Activated naive CD4-positive, alpha-beta T cell treated with anti-CD3 and anti-CD28 coated beads, Interleukin-2, amount 10 ng/mL, durations not matched to agents 5 hours and 36 hours (primary cell): ENCODE results near the gene ZNF385C. TPM values are rescaled to one million over a fixed set of nuclear protein-coding genes. Genes with fewer than 3 reads are reported as not detected.

ENCODE experiments used
- total RNA-seq, 2 experiments: library from RNA; stranded (reverse); gene quantifications; one replicate each; pipeline ENCODE4 v1.2.3, GENCODE V29; 2021

ZNF385C gene, protein sequence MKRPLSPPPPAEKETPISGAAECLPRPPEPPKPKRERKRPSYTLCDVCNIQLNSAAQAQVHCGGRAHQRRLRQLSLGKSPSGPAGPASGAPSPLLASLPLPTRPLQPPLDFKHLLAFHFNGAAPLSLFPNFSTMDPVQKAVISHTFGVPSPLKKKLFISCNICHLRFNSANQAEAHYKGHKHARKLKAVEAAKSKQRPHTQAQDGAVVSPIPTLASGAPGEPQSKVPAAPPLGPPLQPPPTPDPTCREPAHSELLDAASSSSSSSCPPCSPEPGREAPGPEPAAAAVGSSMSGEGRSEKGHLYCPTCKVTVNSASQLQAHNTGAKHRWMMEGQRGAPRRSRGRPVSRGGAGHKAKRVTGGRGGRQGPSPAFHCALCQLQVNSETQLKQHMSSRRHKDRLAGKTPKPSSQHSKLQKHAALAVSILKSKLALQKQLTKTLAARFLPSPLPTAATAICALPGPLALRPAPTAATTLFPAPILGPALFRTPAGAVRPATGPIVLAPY
- not detected for total RNA-seq

DNA sequence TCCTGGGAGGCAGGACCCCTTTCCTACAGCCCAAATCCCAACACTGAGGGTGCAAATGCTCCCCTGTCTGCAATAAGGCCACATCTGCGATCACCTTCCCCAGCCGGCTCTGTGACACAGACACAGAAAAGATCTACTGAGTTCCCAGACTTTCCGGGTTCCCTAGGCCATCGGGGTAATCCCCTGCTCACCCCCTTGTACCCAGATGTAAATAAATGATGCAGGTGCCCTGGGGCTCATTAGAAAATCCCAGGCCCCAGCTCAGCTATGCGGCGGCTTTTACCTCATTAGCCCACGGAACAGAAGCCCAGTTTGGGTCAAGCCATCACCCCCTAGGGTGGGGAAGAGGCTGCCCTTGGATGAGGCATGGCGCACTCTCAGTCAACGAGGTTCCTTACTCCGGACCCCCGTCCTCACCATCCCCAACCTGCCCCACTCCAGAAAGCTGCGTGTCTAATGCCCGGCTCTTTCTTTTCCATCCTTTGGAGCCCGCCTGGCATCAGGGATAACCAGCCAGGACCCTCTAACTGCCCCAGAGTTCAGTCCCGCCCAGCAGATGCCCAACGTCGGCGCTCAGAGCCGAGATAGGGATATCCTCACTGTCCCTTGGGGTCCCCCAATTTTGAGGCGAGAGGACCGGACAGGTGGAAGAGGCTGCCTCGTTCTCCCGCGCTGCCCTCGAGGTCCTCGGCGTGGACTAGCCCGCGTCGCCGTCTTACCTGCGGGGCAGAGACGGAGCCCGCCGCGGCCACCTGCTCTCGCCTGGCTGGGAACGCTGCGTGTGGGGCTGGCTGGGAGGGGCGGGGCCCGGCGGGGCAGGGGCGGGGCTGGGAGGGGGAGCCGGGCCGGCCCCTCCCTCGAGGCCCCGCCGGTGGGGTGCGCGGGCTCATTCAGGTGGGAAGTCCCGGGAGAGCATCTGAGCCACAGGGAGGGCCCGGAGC, at the start of gene ZNF385C:
Gene ZNF385C, minus strand, starts transcription at position 783 of the 941 bp plus-strand sequence. CDS start 35,417 bp downstream, outside the sequence.

DNA sequence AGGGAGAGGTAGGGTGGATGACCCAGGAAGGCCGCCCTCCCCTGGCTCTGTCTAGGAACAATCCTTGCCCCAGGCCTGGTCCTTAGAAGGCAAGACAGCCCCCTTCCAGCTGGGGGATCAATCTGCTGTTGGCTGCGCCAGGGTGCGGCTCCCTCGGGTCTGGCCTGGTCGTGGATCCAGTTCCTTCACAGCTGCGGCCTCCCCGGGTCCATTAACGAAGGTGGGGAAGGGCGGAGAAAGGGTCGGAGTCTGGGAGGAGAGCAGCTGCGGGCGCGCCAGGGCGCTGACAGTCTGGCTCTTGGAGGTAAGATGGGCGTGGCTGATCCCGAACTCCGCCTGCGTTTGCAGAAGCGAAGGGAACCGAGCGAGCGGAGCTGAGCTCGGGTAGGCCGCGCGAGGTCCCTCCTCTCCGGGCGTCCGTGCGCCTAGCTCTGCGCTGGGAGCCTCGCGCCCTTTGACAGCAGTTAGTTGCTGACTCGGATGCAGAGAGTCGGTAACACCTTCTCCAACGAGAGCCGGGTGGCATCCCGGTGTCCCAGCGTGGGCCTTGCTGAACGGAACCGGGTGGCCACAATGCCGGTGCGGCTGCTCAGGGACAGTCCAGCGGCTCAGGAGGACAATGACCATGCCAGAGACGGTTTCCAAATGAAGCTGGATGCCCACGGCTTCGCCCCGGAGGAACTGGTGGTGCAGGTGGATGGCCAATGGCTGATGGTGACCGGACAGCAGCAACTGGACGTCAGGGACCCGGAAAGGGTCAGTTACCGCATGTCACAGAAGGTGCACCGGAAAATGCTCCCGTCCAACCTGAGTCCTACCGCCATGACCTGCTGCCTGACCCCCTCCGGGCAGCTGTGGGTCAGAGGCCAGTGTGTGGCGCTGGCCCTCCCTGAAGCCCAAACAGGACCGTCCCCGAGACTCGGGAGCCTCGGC, 24.4 kb upstream of the ZNF385C start, which contains the start of gene HSPB9:
Gene HSPB9, plus strand, starts transcription at position 434 of the 933 bp plus-strand sequence. Its CDS starts 47 bp downstream, at position 481.

GRCh38 chr17:42120770-42121769, 22.8 kb upstream of the ZNF385C start, which contains the start of gene KAT2A:
Gene KAT2A, minus strand, starts transcription at chr17:42121367. Its CDS starts 63 bp downstream, at chr17:42121304.

GRCh38 chr17:42112552-42113176, 14.4 kb upstream of the ZNF385C start, which contains the start of gene DHX58:
Gene DHX58, minus strand, starts transcription at chr17:42112714. Its CDS starts 822 bp downstream, at chr17:42111892.

DNA sequence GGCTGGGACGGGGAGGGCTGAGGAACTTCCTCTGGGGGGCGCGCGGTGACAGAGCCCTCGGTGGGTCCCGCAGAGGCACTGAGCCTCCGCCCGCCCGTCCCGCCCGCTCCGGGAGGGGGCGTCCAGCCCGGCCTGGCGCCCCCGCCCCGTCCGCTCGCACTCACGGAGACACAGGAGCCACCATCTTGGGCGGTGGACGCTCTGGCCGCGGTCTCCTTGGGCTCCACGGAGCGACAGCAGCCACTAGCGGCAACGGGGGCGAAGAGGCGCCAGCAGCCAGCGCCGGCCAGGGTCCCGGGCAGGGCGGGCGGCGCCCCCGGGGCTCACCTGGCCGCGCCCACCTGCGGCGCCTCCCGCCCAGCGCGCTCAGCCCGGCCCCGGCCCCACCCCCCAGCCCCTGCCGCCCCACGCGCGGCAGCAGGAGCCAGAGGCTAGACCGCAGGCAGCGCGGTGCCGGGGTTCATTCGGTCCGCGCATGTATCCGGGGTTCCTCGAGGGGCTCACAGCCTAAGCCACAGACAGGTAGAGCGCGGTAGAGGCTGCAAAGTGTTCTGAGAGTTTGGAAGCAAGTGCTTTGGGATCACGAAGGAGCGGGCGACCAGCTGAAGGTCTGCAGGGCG, 47.8 kb downstream of the ZNF385C start, which contains the start of gene C17orf113:
Gene C17orf113, minus strand, starts transcription at position 209 of the 620 bp plus-strand sequence. CDS start 7,225 bp downstream, outside the sequence.

GRCh38 chr17:42019509-42020404, 78.5 kb downstream of the ZNF385C start, which contains the start of gene NKIRAS2:
Gene NKIRAS2, plus strand, starts transcription at chr17:42020090. Its CDS starts 1,488 bp downstream, at chr17:42021578.

DNA sequence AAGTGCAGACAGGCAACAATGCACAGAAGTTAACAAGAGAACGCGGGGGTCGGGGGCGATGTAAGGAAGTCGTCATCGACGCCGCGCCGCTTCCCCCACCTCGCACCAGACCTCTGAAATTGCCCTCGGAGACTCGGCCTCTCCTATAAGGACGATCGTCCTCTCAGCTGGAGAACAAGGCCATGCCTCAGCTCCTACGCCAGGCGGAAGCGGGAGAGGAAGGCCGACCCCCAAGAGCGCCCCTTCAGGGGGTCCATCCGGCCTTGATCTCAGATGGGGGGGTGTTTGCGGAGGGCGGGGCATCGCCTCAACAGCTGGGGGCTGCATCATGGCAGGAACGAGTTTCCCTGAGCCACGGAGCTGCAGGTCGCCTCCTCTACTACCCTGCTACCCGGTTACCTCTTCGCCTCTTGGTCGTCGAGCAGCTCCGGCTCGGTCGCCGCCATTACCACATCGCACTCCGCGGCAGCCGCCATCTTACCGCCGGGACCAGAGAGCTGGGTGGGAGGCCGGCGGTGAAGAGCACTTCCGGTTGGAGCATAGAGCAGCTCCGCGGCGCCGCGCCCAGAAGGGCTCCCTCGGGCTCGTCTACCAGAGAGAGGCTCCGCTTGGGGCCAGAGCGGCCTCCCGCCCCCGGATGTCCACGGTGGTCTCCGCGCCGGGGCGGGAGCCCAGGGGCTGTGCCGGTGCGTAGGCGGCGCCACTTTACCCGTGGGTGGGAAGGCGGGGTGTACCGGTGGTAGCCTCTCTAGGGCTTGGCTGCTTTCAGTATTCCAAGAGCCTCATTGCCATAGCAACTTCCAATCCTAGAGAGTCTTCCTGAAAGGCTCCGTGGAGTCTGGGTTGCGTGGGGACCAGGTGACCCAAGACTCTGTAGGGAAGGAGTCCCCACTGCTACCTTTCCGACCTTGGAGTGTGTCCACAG, 81.1 kb downstream of the ZNF385C start, which contains the start of gene DNAJC7:
Gene DNAJC7, minus strand, starts transcription at position 499 of the 925 bp plus-strand sequence. Its CDS starts 23 bp downstream, at position 476.

Other genes with a start within 250 kb of the ZNF385C start
- 10 to 100 TPM; 12.0 to 12.1 TPM for gene KLHL11, start 233.1 kb downstream of the ZNF385C start, total RNA-seq
- 100 to 1,000 TPM; 141 to 143 TPM for gene ACLY, start 179.5 kb downstream of the ZNF385C start, total RNA-seq
- 1 to 10 TPM in 1 of 2 experiments, under 1 TPM in 1; 0.89 to 1.4 TPM for gene ODAD4, start 167.9 kb downstream of the ZNF385C start, total RNA-seq
- 10 to 100 TPM; 53.9 to 62.0 TPM for gene CNP, start 131.7 kb downstream of the ZNF385C start, total RNA-seq
- 10 to 100 TPM; 76.0 to 79.6 TPM for gene DNAJC7, start 81.0 kb downstream of the ZNF385C start, total RNA-seq
- 10 to 100 TPM; 20.8 to 21.4 TPM for gene NKIRAS2, start 78.4 kb downstream of the ZNF385C start, total RNA-seq
- gene C17orf113, start 47.9 kb downstream of the ZNF385C start, total RNA-seq, result under 1 TPM; 0.07 to 0.08 TPM
- 10 to 100 TPM; 30.1 to 30.3 TPM for gene DHX58, start 14.2 kb upstream of the ZNF385C start, total RNA-seq
- gene KAT2A, start 22.9 kb upstream of the ZNF385C start, total RNA-seq, result 10 to 100 TPM; 35.6 to 37.6 TPM
- gene HSPB9, start 24.3 kb upstream of the ZNF385C start, total RNA-seq, result not detected
- 10 to 100 TPM; 78.0 to 83.4 TPM for gene RAB5C, start 56.5 kb upstream of the ZNF385C start, total RNA-seq
- gene KCNH4, start 82.7 kb upstream of the ZNF385C start, total RNA-seq, result under 1 TPM; 0.10 to 0.14 TPM
- gene HCRT, start 87.0 kb upstream of the ZNF385C start, total RNA-seq, result not detected
- gene GHDC, start 96.0 kb upstream of the ZNF385C start, total RNA-seq, result 10 to 100 TPM; 15.8 to 16.9 TPM
- gene STAT5B, start 177.9 kb upstream of the ZNF385C start, total RNA-seq, result 100 to 1,000 TPM; 166 to 172 TPM
- 100 to 1,000 TPM; 129 to 131 TPM for gene STAT5A, start 190.0 kb upstream of the ZNF385C start, total RNA-seq